T1000 (cell line): Measurements from ENCODE around the gene IRS2.

Source experiments
- DNase-seq: peaks from one replicate; lab custom pipeline; 2025; ENCODE audit warnings: mixed read lengths; lab: John Stamatoyannopoulos, UW

Gene IRS2

DNA sequence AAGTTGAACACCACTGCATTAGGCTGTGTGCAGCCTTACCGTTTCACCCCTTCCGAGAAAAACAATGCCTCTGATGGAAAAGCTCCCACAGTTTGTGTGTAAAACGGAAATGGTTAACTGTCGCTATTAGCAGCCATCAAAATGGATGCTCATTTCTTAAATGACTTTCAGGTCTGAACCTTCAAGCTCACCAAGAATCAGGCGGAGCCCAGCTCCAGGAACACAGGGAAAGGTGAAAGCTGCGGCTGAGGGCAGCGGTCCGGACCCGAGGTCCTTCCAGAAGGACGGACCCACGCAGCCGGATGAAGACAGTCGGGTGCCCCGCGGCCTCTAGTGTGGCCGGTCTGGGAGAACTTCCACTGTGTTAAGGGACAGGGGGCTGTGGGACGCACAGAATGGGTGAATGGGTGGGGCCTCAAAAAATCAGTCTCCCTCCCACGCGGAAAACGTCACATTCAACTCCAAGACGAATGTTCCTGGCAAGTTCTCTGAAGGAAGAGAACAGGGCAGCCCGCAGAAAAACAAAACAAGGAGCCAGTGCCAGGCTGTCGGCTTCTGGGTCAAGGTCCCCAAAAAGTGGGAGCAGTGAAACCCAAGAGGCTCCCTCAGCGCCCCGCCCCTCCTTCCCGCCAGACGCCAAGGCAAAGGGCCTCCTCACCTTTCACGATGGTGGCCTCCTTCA, 4.9 kb downstream of the IRS2 start:
- no peak for DNase-seq

DNA sequence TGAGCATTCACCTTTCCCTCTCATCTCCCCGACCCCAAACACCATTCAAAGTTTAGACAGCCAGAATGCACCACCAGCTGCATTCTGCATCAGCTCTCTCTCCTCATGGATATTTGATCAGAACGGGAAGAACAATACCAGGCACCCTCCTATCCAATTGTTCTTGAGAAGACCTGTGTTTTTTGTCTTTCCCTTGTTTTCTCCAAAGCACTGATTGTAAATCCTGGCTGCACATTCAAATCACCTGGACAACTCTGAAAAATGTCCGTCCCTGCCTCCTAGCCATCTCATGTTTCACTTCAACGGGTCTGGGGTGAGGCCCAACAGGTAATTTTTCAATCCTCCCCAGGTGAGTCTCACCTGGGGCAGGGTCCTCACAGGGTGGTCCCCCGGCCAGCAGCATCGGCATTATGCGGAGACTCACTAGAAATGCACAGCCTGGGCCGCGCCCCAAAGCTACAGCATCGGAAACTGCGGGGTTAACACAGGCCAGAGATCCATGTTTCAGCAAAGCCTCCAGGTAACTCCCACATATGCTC, 5.5 kb downstream of the IRS2 start:
- no peak for DNase-seq

DNA sequence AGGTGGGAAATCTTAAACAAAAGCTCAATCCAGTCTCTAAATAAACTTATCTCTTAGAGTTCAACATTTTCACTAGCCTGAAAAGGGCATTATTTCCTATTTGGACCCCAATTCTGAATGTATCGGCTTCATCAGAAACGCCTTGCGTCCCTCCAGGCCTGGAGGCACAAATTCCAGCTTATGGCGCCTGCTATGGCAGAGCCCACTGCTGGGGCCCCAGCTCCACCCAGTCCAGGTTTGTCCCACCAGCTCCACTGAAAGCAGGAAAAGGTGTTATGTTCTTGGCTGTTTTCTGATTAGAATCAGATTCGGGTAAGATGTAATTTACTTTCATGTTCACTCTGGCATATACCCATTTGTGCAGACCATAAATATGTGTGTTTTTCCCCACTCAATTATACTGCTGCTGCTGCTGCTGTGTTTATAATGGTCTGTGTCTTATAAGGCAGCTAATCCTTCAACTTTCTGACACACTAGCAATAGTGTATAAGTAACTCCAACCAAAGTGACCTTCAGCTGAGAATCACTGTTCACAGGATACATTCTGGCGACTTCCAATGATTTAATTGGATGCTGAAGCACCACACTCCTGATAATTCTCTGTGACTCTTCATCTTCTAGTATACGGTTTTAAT, 6.4 kb downstream of the IRS2 start:
- no peak for DNase-seq

DNA sequence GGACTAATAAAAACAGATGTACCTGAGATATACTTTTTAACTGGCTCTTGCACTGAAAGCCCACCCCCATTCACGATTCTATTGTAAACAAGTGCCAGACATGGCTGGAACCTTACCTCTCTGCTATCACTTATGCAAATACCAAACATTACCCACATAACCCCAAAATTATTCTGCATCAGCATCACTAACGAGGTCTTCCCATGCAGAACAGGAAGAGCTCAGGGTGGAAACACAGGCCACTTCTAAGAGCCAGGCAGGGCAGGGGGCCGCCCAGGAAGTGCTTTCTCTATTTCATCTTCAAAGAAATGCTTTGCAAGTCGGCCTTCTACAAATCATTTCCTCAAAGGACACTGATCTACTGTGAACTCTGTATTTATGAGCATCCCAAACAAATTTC, 7.3 kb downstream of the IRS2 start:
- no peak for DNase-seq

DNA sequence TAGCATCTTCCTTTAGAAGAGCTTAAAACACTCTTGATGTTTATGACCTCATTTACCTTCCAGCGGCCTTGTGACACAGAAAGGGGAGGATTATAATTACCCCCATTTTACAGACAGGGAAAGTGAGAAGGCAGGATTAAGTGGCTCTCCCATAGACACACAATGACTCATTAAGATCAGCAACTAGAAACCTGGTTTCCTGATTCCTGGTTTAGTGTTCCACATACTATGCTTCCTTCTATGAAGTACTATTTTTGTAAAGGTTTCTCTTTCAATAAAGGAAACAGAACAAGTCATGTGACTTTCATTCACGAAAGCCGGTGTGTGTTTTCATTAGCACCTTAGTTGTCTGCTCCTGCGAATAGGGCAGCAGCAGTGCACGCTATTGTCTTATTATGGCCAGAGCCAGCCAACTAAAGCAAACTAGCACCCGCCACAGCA, 8.3 kb downstream of the IRS2 start:
- no peak for DNase-seq

DNA sequence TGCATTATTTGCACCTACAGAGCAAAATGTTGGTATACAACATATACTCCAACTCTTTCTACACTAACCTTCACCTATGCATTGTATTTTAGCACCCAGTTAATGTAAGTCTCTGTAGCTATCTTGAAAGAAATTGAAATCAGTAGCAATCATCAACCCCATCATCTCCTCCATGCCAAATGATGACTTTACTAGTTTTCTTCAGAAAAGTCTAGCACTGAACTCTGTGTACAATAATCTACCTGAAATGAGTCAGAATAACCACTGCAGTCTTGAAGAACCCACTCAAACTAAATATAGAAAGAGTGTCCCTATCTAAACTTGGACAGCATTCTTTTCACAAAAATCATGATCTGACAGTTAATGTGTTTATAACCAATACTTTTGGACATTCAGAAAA, 9.8 kb downstream of the IRS2 start:
- DNase-seq, result no peak

DNA sequence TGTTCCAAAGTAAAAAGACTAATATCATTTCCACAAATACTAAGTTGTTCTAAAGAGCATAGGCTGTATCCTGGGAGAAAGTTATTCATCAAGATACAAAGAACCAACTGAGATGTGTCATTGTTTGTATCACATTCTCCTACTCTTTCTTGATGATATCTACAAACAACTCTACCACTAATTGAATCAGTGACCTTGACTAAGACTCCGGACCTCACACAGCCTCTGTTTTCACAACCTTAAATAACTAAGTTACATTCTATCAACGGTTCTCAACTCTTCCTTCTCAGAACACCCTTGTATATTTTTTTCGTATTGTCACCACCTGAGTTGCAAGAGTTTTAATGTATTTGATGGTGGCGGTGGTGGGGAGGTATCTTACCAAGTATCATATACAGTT, 12.6 kb downstream of the IRS2 start:
- DNase-seq, result no peak

DNA sequence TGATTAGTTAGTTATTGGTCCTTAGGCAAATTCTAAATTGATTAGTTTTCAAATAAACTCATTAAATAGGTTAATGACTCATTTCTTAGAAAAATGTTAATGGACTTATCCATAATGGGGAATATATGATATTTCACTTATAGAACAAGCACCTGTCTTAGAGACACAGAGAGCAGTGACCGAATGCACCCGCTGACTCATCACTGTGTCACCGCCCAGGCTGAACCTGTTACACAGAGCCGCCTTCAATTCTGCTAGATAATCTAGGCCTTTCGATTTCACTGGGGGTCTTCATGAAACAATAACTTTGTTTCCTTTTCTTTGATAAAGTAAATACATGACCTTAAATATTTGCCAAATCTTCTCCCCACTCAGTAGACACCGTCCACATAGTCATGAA, 13.1 kb downstream of the IRS2 start:
- DNase-seq, result no peak

DNA sequence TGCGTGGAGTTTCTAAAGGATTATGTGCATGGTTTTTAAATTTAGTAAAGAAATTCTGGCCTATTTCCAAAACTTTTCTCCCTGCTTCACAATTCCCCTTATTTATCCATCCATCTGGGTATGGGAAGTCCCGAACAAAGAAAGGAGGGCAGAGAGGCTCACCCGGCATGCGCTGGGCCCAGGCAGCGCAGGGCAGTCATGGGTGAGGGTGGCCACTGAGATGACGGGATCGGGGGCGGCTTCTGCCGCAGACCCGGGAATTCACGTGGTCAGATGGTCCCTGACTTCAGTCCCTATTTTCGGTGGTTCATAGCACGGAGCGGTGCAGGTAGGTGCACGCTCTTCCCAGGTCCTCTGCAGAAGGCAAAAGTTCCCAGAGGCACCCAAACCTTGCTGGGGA, 14.5 kb downstream of the IRS2 start:
- DNase-seq, result no peak

DNA sequence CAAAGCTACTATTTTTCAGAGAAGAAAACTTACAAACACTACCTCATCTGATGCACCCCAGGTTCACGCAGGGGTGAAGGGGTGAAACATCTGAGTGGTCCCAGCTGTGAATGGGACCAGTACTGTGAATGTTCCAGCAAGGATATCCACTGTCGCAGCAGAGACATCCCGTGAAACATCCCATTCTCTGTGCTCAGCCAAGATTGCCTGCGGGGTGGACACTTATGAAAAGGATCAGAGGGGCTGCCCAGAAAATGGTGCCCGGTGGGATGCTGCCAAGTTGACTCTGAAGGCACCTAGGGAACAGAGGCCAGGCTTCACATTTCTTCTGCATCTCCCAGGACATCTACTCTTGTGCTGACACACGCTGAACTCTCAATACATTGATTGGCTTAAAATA, 15.9 kb downstream of the IRS2 start:
- DNase-seq, result no peak

DNA sequence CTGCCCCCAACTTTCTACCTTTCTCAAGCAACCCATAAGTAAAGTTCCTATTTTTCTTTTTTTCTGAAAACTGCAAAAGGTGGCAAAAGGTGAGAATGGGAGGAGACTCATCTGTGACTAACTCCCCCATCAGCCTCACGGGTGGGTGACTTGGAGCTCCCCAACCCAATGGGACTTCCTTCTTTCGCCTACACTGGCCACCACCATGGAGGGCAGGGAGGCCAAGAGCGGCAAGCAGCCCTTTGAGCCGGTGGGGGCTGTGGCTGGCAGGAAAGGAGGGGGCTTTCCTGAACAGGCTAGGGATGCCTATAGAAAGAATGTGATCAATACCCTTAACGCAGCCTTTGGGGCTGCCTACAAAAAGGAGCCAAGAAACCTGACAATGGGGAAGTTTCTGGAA, 16.5 kb downstream of the IRS2 start:
- no peak for DNase-seq

DNA sequence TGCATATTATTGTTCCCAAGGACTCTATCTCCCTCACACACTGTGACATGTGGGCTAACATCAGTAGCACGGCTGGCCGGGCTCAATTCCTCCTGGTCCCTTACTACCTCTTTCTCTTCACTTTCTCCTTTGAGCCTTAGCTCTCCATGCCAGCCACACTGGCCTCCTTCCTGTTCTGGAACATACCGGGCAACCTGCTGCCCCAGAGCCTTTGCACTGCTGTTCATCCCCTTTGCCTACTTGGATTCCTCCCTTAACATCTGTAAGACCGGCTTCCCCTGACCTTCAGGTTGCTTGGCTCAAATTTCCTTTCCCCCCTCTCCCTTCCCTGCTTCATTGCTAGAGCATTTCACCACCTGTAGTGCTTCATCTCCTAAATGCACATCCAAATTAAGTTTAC, 17.1 kb downstream of the IRS2 start:
- DNase-seq, result no peak

DNA sequence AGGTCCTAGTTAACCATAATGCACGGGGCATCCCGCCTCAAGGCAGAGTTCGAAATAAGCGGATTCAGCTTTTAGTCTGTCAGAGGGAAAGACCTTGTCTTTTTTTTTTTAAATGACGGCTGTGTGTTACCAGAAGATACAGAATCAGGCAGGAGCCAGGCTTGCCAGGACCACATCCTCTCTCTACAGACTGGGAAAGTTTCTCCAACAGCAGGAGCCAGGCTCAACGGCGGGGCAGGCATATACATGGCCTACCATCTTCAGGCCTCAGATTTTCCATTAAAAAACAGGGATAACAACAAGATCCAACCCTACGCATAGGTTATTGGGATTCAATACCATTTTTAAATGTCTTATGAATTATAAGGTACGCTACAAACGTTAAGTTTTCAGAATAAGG, 17.8 kb downstream of the IRS2 start:
- no peak for DNase-seq

DNA sequence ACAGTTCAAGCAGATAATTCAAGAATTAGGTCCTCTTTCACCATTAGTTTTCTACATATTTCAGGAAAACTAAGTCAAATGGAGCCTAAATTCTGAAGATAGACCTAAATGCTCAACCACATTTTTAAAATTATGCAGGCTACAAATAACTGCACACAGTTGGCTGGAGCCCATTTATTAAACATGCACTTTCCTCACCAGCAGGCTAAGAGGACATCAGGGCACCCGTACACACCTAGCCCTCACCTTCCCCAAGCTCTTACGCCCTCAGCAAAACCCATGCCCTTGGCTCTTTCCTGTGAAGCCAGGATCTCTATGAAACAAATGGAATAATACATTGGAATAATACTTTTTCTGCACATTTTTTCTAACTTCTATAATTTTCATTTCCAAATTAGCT, 18.2 kb downstream of the IRS2 start:
- DNase-seq, result no peak

DNA sequence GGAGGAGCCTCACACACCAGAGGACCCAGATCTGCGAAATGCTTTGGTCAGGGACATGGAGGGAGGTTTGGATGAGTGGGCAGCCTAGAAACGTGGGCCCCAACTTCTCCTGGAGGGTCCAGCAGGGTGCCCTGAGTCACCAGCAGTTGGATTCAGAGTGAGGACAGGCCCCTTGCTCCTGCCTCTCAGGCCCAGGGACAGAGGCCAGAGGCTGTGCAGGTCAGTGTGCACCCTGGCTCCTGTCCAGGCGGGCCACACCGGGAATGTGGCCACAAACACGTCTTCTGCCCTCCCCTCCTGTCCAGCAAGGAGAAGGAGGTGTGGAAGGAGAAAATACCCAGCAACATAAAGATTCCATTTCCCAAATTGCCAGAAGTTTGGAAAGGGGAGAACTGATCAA, 19.4 kb downstream of the IRS2 start:
- DNase-seq, result no peak

DNA sequence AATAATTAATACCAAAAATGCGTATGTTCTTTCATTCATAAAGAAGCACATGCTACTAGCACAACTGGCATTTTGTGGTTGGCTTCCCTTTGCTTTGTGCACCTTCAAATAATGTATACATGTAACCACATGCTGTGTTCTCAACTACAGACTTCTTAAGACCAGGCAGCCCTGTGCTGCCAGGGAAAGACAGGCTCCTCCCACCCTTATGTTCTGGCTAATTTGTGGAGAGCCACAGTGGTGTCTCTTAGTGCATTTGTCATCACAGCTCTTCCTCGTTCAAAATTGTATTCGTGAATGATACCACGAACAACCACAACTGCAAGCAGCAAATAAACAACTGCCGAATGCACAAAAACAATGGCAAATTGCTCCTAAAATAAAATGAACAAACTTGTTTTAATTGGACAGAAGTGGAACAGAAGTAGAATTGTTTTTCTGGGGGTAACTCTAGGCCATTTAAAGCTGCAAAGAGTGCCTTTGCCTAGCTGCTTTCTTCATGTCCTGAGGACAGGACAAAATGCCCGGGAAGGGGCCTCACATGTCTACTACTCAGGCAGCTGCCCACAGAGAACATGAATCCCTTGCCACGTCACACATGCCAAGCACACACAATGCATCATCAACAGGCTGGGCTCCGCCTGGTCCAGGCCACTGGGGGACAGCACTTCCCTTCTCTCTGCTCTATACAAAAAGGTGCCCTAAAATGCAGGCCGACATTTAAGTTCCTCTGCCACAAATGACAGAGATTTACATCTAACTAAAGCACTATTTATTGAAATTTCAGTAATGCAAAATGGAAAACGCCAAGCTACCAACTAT, 21.7 kb downstream of the IRS2 start:
- no peak for DNase-seq

DNA sequence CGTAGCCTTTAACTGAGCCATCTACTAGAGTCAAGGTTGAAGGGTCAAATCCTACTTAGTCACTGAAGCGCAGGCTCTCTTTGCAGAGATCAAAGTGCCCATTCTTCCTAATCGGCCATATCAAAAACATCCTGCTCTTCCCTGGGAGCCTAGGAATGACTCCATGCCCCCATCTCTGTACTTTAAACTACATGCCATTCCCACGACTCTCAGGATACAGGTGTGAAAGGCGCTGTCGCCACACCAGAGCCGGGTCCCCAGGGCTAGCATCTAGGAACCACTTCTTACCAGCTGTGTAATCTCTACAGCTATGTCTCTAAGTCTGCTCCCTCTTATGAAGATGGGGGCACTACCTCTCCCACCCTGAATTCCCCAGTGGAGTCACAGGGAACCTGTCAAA, 22.3 kb downstream of the IRS2 start:
- no peak for DNase-seq

DNA sequence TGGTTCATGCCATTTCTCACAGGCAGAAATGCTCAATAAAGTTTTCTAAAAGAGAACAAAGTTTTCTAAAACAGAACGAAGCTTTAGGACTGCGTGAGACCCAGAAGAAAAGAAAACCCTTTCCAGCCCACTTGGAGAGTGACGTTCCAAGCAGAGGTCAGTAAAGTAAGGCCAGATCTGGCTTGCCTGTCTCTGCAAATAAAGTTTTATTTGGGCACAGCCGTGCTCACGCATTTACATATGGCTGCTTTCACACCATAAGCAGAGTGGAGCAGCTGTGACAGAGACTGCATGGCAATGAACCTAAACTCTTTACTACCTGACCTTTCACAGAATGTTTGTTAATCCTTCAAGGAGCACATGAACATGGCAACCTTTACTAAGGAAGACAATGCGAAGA, 23.6 kb downstream of the IRS2 start:
- DNase-seq, result no peak

DNA sequence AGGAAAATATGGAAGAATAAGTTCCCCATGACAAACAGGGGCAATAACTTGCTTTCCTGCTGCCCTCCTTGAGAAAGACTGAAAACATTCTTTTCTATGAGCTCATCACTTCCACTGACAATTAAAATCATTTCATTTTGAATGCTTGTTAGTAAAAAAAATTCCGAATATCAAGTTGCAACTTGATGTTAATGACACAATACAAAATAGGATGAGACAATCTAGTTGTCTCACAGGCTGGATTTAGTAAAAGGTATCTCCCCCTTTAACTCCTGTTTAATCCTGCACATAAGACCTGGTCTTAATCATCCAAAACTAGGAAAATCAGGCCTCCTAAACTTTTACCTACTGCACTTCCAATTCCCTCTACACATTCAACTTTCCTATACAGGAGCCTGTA, 24.7 kb downstream of the IRS2 start:
- DNase-seq, result no peak

DNA sequence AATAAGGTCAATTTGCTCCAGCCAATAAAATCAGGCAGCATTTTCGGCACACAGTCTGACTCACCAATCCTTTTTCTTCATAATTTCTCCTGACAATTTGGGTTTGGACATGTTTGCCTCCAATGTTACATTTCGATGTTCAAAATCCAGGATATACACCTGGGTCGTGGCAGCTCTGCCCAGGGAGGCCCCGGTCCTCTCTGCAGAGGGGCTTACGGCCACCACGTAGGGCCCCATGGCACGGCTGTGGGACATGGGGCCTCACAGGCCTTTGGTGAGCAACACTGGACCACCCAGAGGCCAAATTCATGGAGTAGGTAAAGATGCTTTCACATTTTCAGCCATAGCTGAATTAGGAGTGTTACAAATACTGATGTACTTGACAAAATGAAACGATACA, 25.4 kb downstream of the IRS2 start:
- DNase-seq, result no peak

DNA sequence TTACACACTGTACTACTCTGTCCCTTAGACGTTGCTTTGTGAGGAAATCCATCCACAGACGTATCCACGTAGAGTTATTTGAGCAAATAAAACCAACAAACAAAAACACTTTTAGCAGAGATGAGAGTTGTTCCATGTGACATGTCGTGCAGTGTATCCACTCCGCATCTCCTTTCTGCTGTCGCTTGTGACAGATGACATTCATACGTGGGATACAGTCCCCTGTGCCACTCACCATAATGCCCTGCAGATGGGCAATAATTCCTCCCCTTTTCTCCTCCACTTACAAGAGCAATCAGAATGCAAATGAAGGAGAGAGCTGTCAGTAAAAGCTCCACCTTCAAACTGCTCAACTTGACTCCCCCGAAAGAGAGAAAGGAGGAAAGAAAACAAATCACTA, 26.0 kb downstream of the IRS2 start:
- no peak for DNase-seq

DNA sequence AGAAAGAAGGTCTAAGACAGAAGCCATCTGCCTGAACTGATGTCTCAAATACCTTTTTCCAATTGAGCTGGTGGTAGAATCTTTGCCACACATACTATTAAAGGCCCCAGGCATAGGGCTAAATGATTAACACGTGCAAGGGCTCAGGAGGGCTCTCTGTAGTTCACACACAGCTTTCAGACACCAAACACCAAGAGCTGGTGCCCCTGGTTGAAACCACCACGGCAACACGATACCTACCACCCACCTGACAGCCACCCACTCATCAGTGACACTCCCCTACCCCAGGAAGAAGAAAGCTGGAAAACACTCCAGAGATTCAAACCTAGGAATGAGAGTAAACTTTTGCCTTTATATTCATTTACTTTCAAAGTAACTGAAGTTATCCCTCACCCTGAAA, 26.8 kb downstream of the IRS2 start:
- no peak for DNase-seq

DNA sequence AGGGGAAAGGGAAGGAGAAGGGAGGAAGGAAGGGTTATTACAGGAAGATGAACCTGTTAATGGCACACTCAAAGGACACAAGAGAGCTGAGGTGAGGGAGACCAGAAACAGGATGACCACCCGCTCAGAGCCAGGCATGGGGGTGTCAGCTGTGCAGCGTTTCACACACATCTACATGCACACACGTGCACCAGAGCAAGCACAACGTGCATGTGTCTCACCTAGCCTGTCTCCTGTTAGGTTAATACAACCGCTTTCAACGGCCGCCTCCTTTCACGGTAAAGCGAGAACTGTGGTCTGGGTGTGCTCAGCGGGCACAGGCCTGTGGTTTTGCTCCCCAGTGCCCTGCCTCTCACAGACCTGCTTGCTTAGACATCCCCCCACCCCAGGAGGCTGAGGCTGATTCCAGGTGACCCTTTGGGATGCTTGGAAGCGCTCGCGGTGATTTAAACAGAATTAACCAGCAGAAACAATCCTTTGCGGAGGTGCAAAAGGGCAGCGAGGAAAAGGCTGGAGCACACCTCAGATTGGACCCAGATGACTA, 27.4 kb downstream of the IRS2 start:
- no peak for DNase-seq
